SH-SY5Y (cell line): Measurements from ENCODE around the gene SLC46A1.

Experiments used
- GATA2 ChIP-seq: IDR thresholded peaks from 2 replicates; pipeline ENCODE4 v1.6.1; 2011; ENCODE audit warnings: mild to moderate bottlenecking, low read depth, low read length
- GATA3 ChIP-seq: IDR thresholded peaks from 2 replicates; pipeline ENCODE4 v1.6.1; 2011; ENCODE audit warnings: low read depth, mild to moderate bottlenecking, low read length, moderate library complexity

Gene SLC46A1

DNA sequence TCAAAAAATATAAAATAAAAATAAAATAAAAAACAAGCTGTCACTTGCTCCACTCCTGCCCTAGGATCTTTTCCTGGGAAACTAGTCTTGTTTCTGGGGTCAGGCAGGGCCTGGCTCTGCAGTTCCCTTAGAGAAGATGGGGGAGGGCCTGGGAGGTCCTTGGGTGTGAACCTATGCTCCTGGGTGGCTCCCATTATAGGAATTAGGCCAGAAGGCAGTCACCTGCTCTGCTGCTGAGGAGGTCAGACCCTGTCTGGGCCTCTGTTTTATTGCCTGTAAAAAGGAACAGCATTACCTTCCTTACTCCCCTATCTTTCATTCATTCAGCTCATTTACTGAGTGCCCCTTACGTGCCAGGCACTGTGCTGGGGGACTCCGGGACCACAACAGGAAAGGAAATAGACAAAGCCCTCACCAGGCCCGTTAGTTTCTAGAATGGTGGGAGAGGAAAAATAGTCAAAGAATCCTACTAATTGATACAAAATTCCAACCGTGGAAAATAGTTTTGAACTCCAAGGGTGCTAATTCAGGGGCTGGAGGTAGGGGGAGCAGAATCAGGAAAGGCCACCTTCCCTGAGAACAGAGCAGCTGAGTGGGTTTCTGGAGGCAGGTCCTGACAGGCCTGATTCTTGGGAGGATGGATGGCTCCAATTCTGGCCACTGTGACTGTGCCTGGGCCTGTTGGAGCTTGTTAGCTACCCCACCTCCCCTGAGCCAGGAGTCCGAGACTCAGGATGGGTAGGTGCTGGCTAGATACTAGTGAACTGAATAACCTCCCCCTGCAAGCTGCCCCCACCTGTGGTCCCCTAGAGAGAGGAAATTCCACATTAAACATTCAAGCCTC, 1.3 kb upstream of the SLC46A1 start:
- no peak for TF ChIP-seq GATA2

DNA sequence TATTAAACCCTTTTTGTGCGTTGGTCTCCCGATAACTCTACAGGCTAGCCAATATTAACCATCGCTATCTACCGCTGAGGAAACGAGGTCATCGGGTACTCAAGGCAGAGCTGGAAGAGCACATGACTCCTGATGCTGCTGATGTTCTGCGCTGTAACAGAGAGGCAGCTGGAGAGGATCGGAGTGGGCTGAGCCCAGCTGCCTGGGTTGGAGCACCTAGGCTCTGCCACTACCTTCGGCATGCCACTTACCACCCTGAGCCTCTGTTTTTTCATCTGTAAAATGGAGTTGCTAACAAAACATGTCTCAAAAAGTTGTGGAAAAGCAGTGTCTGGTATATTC, 432 bp upstream of the SLC46A1 start:
- no peak for TF ChIP-seq GATA3
- no peak for TF ChIP-seq GATA2

DNA sequence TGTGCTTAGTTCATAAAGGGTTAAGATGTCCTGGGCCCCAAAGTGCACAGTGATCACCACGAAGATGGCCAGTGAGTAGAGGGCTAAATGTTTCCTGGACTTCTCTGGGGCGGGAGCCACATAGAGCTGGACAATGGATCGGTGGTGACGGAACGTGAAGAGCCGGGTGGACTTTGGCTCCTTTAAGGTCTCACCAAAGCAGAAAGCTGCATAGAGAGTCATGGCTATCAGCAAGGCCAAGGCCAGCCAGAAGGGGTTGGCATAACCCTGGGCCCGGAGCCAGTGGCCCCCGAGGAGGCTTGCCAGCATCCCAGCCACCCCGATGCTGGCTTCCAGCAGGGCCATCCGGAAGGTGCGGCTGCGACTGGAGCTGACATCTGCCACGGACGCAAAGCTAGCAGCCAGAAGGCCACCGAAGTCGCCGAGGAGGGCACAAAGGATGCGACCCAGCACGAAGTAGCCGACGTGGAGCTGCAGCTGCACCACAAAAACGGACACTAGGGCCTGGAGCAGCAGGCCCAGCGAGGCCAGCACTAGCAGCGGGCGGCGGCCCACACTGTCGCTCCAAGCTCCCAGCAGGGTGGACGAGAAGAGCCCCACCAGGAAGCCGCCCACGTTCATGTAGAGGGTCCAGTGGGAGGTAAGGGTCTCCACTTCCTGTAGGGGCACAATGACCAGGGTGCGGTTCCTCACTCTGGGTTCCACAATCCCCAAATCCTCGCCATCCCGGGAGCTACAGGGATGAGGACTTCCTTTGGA, 1.0 kb downstream of the SLC46A1 start:
- no peak for TF ChIP-seq GATA3
- no peak for TF ChIP-seq GATA2

GRCh38 chr17:28404461-28404811, 1.6 kb downstream of the SLC46A1 start:
- TF ChIP-seq GATA2 (no peak), GATA3 (no peak)

DNA sequence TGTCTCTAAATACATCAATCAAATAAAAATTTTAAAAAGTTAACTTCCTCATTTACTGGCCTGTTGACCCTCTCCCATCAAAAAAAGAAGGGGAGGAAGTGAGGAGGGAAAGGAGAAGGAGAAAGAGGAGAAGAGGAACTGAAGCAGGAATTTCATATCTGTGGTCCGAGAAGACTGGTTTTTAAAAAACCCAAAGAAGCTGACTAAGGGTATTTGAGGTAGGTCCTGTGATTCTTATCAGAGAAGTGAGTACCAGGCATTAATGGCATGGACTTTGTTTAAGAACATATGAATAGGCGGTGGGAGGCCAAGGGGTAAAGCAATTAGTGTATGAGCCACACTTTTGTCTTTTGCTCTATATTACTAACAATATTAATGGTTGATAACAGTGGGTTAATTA, 2.0 kb downstream of the SLC46A1 start:
- no peak for TF ChIP-seq GATA3
- TF ChIP-seq GATA2, result no peak

GRCh38 chr17:28402844-28403243, 3.2 kb downstream of the SLC46A1 start:
- TF ChIP-seq GATA2 (no peak), GATA3 (no peak)

GRCh38 chr17:28402224-28402630, 3.8 kb downstream of the SLC46A1 start:
- TF ChIP-seq GATA2, result no peak
- TF ChIP-seq GATA3, result no peak

GRCh38 chr17:28399808-28400207, 6.2 kb downstream of the SLC46A1 start:
- TF ChIP-seq GATA2 (no peak), GATA3 (no peak)

DNA sequence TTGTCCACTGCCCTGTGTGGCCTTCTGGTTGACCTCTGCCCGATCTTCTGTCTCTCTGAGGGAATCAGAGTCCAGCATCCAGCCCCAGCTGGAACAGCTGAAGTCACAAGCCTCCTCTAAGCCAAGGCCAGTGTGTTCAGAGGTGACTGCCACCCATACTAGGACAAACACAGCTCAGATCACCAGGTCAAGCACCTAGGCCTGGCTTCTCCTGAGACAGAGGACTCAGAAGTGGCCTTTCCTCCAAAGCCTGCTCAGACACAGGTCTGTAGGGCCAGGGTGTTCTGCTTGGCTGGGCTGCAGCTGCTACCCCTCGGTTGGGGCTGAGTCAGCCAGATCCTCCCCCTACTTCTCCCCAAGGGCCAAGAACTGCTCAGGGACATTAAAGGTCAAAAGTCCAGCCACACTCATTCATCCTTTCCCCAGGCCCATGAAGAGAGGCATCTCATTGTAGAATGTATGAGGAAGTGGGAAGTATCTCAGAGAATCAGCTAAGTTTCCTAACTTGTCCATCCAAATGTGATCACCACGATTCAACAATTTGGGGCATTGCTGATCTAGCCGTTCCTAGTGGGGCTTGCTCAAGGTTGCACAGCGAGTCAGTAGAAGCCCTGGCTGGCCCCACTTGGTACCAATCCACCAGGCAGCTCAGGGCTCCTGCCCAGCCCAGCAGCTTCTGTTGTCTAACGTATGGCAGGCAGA, 7.6 kb downstream of the SLC46A1 start:
- no peak for TF ChIP-seq GATA3
- TF ChIP-seq GATA2, result no peak

- TF ChIP-seq GATA2, result no peak
- TF ChIP-seq GATA3, result no peak
Measured at GRCh38 chr17:28397687-28398279, 8.2 kb downstream of the SLC46A1 start.

DNA sequence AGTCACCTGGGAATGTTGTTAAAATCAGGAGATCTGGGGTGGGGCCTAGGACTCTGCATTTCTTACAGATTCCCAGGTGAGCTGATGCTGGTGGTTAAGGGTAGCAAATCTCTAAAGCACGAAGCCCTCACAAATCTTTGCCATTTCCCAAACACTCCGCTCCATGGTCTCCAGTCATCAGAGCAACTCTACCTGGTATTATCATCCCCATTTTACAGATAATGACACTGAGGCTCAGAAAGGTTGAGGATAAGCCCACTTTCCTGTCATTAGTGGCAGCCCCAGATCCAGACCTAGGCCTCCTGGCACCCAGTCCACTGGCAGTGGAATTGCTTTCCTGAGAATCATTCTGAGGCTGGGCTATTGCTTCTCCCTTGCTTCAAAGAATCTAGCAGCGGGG, 8.7 kb downstream of the SLC46A1 start:
- TF ChIP-seq GATA3, result no peak

GRCh38 chr17:28396635-28397239, 9.3 kb downstream of the SLC46A1 start:
- TF ChIP-seq GATA3, result no peak

- no peak for TF ChIP-seq GATA3
- no peak for TF ChIP-seq GATA2
Measured at GRCh38 chr17:28395968-28396367, 10.0 kb downstream of the SLC46A1 start.

- no peak for TF ChIP-seq GATA3
- no peak for TF ChIP-seq GATA2
Measured at GRCh38 chr17:28395426-28395825, 10.6 kb downstream of the SLC46A1 start.
